HG03378 (cell line): Measurements from ENCODE around the gene HPS5.
"Not testable (repeated sequence)": the region's sequence is repeated elsewhere in the genome, so short reads cannot be mapped to it uniquely, and the experiment has no call there.

Source experiments
- ATAC-seq: cut with Tn5 transposase; IDR thresholded peaks from one replicate; pipeline ENCODE4 v1.9.1; 2021; ENCODE audit warnings: mild to moderate bottlenecking, moderate library complexity; ENCODE audit not compliant: unreplicated experiment

Gene HPS5

GRCh38 chr11:18321969-18322711, at the start of gene HPS5, which contains the start of gene GTF2H1:
HPS5 (minus strand) TSS chr11:18322140; CDS start chr11:18317858, 4,282 bp downstream.
GTF2H1 (plus strand) TSS chr11:18322567; CDS start chr11:18333075, 10,508 bp downstream.
- peak; percentile 76 for ATAC-seq

GRCh38 chr11:18371279-18371678, 49.3 kb upstream of the HPS5 start:
- ATAC-seq: no peak

- ATAC-seq: no peak
Observed at GRCh38 chr11:18369398-18369797, 47.5 kb upstream of the HPS5 start.

- ATAC-seq: no peak
Observed at GRCh38 chr11:18368221-18368620, 46.3 kb upstream of the HPS5 start.

- ATAC-seq: no peak
Observed at GRCh38 chr11:18367431-18367830, 45.5 kb upstream of the HPS5 start.

GRCh38 chr11:18366286-18366685, 44.3 kb upstream of the HPS5 start:
- ATAC-seq: no peak

- ATAC-seq: no peak
Observed at GRCh38 chr11:18365741-18366140, 43.8 kb upstream of the HPS5 start.

GRCh38 chr11:18364495-18365073, 42.6 kb upstream of the HPS5 start:
- no peak for ATAC-seq

- ATAC-seq: no peak
Observed at GRCh38 chr11:18361154-18361553, 39.2 kb upstream of the HPS5 start.

GRCh38 chr11:18358646-18359045, 36.7 kb upstream of the HPS5 start:
- no peak for ATAC-seq

- no peak for ATAC-seq
Observed at GRCh38 chr11:18352581-18352980, 30.6 kb upstream of the HPS5 start.

GRCh38 chr11:18347471-18348125, 25.7 kb upstream of the HPS5 start:
- ATAC-seq: no peak

- no peak for ATAC-seq
Observed at GRCh38 chr11:18332891-18333290, 11.0 kb upstream of the HPS5 start.

GRCh38 chr11:18332302-18332701, 10.4 kb upstream of the HPS5 start:
- no peak for ATAC-seq

- ATAC-seq: no peak
Observed at GRCh38 chr11:18330921-18331320, 9.0 kb upstream of the HPS5 start.

- peak; percentile 69 for ATAC-seq
Observed at GRCh38 chr11:18329196-18329870, 7.4 kb upstream of the HPS5 start.

GRCh38 chr11:18324381-18324780, 2.4 kb upstream of the HPS5 start:
- ATAC-seq: no peak

- not testable (repeated sequence) for ATAC-seq
Observed at GRCh38 chr11:18323881-18324280, 1.9 kb upstream of the HPS5 start.

GRCh38 chr11:18322818-18323570, 1.1 kb upstream of the HPS5 start:
- no peak for ATAC-seq

GRCh38 chr11:18321578-18321968, 367 bp downstream of the HPS5 start:
- ATAC-seq: peak; percentile 1

- no peak for ATAC-seq
Observed at GRCh38 chr11:18320617-18321016, 1.3 kb downstream of the HPS5 start.
